HG03196 (cell line): ENCODE results near the gene KCNQ1.

Experiments
- ATAC-seq: cut with Tn5 transposase; IDR thresholded peaks from one replicate; pipeline ENCODE4 v1.9.1; 2021; ENCODE audit not compliant: unreplicated experiment

KCNQ1 gene

GRCh38 chr11:2549080-2549479 is 104.3 kb downstream of the KCNQ1 start:
- ATAC-seq: no peak

DNA sequence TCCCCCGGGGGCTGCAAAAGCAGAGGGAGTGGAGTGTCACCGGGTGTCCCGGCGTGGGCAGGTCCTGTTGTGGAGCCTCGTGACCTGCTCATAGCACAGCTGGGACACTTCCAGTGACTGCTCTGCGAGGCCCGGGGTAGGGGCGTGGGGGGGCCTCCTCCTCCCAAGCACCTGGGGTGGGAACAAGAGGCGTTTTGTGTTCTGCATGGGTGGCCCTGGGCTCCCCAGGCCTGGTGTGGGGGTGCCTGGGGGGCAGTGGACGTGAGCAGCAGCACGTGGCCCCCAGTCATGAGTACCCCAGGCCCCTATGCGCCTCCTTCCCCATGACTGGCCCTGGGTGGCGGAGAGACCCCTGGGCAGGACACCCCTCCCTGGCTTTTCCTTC is 104.7 kb downstream of the KCNQ1 start:
- ATAC-seq: no peak

GRCh38 chr11:2549876-2550605 is 105.2 kb downstream of the KCNQ1 start:
- no peak for ATAC-seq

GRCh38 chr11:2550606-2550970 is 105.8 kb downstream of the KCNQ1 start:
- no peak for ATAC-seq

GRCh38 chr11:2551131-2551530 is 106.3 kb downstream of the KCNQ1 start:
- no peak for ATAC-seq

DNA sequence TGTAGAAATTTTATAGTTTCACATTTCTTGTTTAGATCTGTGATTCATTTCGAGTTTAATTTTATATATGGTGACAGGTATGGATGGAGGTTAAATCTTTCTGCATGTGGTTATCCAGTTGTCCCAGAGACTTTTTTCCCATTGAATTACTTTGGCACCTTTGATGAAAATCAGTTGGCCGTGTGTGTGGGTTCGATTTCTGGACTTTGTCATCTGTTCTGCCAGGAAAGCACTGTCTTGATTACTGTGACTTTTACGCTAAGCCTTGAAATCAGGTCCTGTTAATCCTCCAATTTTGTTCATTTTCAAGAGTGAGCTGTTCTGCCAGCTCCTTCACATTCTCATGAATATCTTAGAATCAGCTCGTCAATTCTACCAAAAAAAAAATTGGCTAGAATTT is 107.4 kb downstream of the KCNQ1 start:
- no peak for ATAC-seq

GRCh38 chr11:2553198-2553597 is 108.4 kb downstream of the KCNQ1 start:
- no peak for ATAC-seq

GRCh38 chr11:2553886-2554285 is 109.1 kb downstream of the KCNQ1 start:
- ATAC-seq: no peak

DNA sequence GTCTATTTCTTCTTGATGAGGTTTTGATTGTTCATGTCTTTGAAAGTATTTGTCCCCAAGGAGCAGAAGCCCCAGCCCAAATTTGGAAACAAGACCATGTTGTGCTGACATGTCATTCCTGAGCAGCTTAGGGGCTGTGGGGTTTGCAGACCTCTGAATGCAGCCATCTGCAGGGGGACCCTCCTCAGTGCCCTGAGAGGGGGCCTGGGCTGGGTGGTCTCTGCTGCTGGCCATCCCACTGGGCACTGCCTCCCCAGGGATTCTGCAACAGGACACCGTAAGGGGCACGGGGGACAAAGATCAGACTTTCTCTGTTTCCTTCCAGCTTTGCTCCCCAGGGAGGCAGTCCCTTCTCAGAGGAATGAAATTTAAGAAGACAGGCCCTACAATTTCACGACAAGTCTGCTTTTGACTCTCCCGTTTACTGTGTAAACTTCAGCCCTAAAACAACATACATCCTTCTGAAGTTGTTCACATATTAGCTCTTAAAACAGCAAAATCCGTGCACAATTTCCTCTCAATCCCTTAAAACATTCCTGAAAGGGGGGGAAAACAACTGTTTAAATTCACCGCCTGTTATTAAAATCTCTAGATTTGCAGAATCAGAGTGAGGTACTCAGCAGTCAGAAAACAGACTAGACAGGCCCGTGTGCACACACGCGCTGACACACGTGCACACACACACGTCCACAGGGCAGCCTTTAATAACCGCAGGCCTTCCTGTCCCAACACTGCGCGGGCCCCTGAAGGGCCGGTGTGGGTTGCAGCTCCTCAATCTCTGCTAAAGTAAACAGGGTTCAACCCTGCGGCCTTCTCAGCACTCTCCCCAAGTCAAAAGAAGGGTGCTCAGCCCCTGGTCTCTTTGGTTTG is 109.8 kb downstream of the KCNQ1 start:
- ATAC-seq: no peak

DNA sequence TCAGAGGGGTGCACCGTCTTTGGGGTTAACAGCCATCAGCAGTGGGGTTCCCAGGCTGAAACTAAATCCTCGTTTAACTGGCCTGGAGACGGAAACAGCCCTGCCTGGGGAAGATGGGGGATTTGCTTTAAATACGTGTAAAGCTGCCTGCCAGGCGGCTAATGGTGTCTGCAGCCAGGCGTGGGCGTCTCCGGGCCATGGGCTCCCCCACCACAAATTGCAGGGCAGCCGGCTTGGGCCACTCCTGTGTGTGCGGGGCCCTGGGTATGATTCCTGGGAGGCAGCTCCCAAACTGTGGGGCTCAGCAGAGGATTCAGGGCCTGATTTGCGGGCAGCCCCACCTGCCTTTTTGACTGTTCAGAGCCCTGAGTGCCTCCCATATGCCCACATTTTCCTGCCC is 110.5 kb downstream of the KCNQ1 start:
- ATAC-seq: no peak

- no peak for ATAC-seq
Measured at GRCh38 chr11:2555891-2556290, 111.1 kb downstream of the KCNQ1 start.

DNA sequence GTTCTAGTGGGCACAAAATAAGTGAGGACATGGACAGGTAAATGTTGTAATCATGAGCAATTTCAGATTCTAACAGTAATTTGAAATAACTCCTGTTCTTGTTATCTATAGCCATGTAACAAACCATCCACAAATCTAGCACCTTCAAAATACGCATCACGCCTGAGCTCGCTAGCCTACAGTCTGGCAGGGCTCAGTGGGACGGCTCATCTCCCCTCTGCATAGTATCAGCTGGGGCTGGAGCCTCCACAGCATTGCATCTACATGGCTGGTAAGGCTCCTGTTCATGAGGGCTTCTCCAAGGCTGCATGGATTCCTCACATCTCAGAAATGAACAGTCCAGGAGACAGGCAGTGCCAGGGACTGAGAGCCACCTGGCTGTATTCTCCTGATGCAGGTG is 112.6 kb downstream of the KCNQ1 start:
- no peak for ATAC-seq

DNA sequence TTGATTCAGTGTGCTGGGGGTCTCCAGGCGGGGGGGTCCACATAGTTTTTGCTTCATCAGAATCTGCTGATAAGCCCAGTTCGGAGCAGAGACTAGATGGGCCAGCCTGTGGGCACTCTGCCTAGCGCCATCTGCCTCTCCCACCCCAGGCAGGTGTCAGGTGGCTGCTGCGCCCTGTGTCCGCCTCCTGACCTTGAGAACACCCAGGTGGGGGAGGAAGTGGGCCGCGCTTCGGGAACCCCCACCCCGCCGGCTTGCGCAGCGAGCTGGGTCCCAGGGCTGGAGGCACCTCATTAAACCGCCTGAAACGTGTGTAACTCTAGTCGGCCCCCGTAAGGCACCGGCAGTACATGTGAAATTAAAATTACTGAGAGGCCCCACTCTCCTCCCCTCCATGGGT is 113.6 kb downstream of the KCNQ1 start:
- ATAC-seq: no peak

DNA sequence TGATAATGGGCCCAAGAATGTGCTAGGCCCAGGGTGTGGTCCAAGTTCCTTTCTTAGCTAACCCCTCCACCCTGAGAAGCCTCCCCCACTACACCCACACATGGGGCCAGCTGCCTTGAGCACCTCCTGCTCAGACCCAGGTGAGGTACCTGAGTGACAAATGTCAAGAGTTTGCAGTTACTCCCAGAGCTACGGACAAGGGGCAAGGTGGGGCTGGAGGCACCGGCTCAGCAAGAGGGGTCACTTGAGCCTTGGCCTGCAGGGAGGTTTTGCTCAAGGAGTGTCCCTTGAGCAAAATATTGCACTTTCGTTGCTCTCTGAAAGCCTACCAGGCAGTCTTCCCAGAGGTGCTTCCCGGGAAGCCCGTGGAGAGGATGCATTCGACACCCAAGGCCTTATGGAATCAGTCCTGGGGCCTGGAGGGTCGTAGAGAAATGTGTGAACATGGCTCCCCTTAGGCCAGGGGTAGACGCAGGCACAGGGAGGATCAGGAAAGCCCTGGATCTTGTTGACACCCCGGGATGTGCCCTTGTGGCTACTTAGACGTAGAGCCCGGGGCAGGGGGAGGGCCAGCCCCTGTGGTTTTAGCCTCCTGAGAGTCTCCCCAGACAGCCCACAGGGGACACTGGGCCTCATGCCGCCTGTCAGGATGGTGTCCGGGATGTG is 114.2 kb downstream of the KCNQ1 start:
- no peak for ATAC-seq

- no peak for ATAC-seq
Measured at GRCh38 chr11:2559527-2560311, 114.9 kb downstream of the KCNQ1 start.

DNA sequence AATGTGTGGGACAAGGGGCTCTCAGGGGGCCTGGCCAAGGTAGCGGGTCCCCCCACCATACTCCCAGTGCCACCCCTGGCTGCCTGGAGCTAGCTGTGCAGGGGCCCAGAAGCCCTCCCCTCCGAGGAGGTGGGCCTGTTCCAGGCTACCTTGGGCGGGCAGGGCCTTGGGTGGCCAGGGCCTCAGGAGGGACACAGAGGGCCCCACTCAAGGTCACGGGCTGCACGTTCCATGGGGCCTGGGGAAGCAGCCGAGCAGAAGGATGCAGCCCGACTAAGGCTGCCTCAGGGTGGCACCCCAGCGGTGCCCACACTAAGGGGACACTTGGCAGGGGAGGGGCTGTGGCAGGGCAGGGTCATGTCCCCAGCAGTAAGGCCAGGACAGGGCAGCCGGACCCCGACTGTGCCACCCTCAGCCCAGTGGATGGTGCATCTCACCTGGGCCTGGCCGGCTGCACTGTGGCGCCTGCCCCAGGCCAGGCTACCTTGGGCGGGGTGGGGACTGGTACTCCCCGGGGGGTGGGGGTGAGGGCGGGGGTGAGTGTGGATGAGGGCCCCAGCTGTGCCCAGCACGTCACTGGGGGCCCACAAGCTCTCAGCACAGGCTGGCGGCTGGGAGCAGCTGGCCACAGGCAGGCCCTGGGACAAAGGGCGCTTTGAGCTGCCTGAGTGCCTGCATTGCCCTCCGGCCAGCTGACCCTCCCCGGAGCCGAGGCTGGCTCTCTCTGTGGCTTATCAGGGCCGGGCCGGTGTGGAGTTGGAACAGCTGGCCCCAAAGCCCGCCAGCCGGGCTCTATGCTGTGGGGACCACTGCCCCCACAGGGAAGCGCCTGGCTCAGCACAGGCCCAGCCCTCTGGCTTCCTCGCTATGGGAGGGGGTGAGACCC is 117.1 kb downstream of the KCNQ1 start:
- no peak for ATAC-seq

- ATAC-seq: no peak
Measured at GRCh38 chr11:2562890-2563212, 118.0 kb downstream of the KCNQ1 start.

GRCh38 chr11:2563213-2564007 is 118.6 kb downstream of the KCNQ1 start:
- no peak for ATAC-seq

DNA sequence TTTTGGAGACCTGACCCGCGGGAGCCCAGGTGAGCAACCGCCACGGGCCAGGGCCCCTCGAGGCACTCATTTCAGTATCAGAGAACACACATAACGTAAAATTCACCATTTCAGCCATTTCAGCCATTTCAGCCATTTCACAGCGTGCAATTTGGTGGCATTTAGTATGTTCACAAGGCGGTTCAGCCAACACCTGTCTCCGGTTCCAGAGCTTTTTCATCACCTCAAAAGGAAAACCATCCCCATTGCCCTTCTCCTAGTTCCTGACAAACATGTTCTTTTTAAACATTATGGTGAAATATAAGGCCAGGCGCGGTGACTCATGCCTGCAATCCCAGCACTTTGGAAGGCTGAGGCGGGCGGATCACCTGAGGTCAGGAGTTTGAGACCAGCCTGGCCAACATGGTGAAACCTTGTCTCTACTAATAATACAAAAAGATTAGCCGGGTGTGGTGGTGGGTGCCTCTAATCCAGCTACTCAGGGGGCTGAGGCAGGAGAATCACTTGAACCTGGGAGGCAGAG is 119.3 kb downstream of the KCNQ1 start:
- ATAC-seq: no peak
